ENCODE results near the gene LSM14A. TPM values are rescaled to one million over a fixed set of nuclear protein-coding genes. Genes with fewer than 3 reads are reported as not detected.

The LSM14A gene
- total RNA-seq, 5 donors from 2014 or later (not counting 1 experiment from before 2014, with no cell fraction given): 135 to 180 (median 159) TPM

DNA sequence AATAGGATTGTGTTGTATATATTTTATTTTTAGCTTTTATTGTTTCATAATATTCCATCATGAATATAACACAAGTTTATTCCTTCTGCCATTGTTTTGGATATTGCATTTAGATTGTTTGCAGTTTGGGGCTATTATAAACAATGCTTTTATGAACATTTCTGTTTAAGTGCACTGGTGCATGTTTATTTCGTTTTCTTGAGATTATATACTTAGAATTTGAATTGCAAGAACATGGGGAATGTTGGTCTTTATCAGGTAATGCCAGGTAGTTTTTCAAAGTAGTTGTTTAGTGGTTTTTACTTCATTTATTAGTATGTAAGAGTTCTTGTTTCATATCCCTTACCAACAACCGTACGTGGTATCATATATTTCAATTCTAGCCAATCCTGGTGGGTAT lies 4.3 kb downstream of the LSM14A start:
- Mint-ChIP-seq H3K9me3 (no peaks in the 10 kb centered on the region), H3K4me3 (peak overlapping the region; percentile 66 to 97 (median 96)), H3K27me3 (no peaks in the 10 kb centered on the region), H3K27ac (peak overlapping the region; percentile 27 to 81), H3K4me1 (peaks cover 77 to 82% (median 81%) of the 10 kb centered on the region in 3 donors), H3K36me3 (peaks cover 38% of the 10 kb centered on the region)
- DNase-seq: no peak
- Histone ChIP-seq H3K4me3 (ENCODE audit: control insufficient read depth in 1 of 2, extremely low read depth in 1 of 2, low read length in 1 of 2) (no peak overlapping the region), H3K27me3 (replicated peaks in 1 of 2; ENCODE audit: control insufficient read depth in 2 of 2, extremely low read depth in 1 of 2, insufficient read depth in 2 of 2, low read length in 1 of 2) (no peaks in the 10 kb centered on the region), H3K4me1 (ENCODE audit: control insufficient read depth in 1 of 2, extremely low read depth in 1 of 2, insufficient read depth in 2 of 2, low read length in 2 of 2) (peaks cover 51 to 59% of the 10 kb centered on the region in 2 experiments), H3K36me3 (ENCODE audit: control insufficient read depth in 2 of 2, extremely low read depth in 1 of 2, insufficient read depth in 1 of 2, low read length in 1 of 2) (peaks cover 0 to 16% of the 10 kb centered on the region in 2 donors), H3K27ac (ENCODE audit: low read length) (no peak overlapping the region), H3K9me3 (no peaks in the 10 kb centered on the region)
- CTCF ChIA-PET: interaction anchor here in 1 of 2 donors (0.6 kb wide), 1 partner anchor 15 kb away, joined by 3 read pairs; no protein-coding TSS in a partner anchor
- WGBS (ENCODE audit: insufficient coverage): no CpG with 5 or more reads among the region's 3 CpGs
- no peak for ATAC-seq (replicated peaks in 1 of 4)
- POLR2A ChIA-PET: interaction anchor here in 1 of 2 donors (0.6 kb wide), 2 partner anchors 41 to 835 kb away, joined by 10 to 11 read pairs; no protein-coding TSS in a partner anchor

DNA sequence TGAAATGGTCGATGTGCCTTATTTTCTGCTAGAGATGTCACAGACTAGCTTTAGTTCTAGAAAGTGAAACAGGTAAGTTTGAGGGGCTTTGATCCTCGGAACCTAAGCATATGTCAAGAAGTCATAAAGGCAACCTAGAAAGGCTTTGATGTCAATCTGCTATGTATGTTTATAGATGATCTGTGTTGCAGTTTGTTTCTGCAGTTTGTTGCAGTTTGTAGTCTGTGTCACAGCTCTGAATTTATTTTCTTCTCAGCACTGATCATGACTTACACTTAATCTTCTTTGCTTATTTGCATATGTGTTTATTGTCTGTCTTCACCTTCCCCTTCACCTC lies 5.9 kb downstream of the LSM14A start:
- peak in 3 of 4 experiments; percentile 58 to 91 (median 58) for ATAC-seq (replicated peaks in 1 of 4)
- peaks cover 0 to 16% of the 10 kb centered on the region in 2 donors for H3K36me3 ChIP-seq (ENCODE audit: control insufficient read depth in 2 of 2, extremely low read depth in 1 of 2, insufficient read depth in 1 of 2, low read length in 1 of 2)
- H3K27me3 ChIP-seq (replicated peaks in 1 of 2; ENCODE audit: control insufficient read depth in 2 of 2, extremely low read depth in 1 of 2, insufficient read depth in 2 of 2, low read length in 1 of 2): no peaks in the 10 kb centered on the region
- WGBS (ENCODE audit: insufficient coverage): 17% methylated on average over 1 of the region's 2 CpGs
- peaks cover 42% of the 10 kb centered on the region for H3K36me3 Mint-ChIP-seq
- no peaks in the 10 kb centered on the region for H3K9me3 ChIP-seq
- H3K4me1 Mint-ChIP-seq: peaks cover 89 to 93% (median 90%) of the 10 kb centered on the region in 3 donors
- DNase-seq: peak in 5 of 35 experiments; percentile 3 to 50 (median 7)
- no peaks in the 10 kb centered on the region for H3K27me3 Mint-ChIP-seq
- H3K4me3 ChIP-seq (ENCODE audit: control insufficient read depth in 1 of 2, extremely low read depth in 1 of 2, low read length in 1 of 2): no peak overlapping the region
- H3K27ac Mint-ChIP-seq: peak overlapping the region; percentile 20 to 45
- CTCF ChIA-PET: interaction anchor here (0.7 to 1.2 kb wide), 3 partner anchors 9 to 48 kb away, joined by 3 to 10 read pairs (median 8); no protein-coding TSS in a partner anchor
- peaks cover 54 to 66% of the 10 kb centered on the region in 2 experiments for H3K4me1 ChIP-seq (ENCODE audit: control insufficient read depth in 1 of 2, extremely low read depth in 1 of 2, insufficient read depth in 2 of 2, low read length in 2 of 2)
- no peaks in the 10 kb centered on the region for H3K9me3 Mint-ChIP-seq
- H3K4me3 Mint-ChIP-seq: peak overlapping the region; percentile 54 to 96 (median 59)
- POLR2A ChIA-PET: interaction anchor here in 1 of 2 donors (0.7 kb wide), 1 partner anchor 44 kb away, joined by 4 read pairs; no protein-coding TSS in a partner anchor
- H3K27ac ChIP-seq (ENCODE audit: low read length): no peak overlapping the region

DNA sequence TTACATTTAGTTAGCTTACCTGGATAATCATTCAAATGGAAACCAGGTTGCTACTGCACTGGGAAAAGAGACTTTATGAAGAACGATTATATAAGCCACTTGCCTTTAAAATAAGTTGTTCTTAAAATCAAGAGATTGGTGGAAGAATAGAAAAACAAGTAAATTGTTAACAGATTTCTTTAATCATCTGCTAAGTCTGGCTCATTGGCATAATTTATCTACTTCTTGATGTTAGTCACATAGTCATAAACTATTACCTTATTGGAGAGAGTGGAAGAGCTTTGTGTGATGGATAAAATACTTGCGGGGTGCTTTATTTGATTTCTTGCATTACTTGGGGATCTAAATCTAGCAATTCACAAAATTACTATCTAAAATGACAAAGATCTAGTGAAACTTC lies 6.8 kb downstream of the LSM14A start:
- ChIA-PET CTCF (interaction anchor here in 1 of 2 donors (1.0 to 1.2 kb wide), 2 partner anchors 13 to 47 kb away, joined by 4 to 8 read pairs; no protein-coding TSS in a partner anchor), POLR2A (interaction anchor here in 1 of 2 donors (0.7 kb wide), 1 partner anchor 45 kb away, joined by 4 read pairs; no protein-coding TSS in a partner anchor)
- Mint-ChIP-seq H3K27me3 (no peaks in the 10 kb centered on the region), H3K4me1 (peaks cover 88 to 89% (median 89%) of the 10 kb centered on the region in 3 donors), H3K9me3 (no peaks in the 10 kb centered on the region), H3K4me3 (peak overlapping the region in 2 of 3 donors; percentile 1 to 71), H3K27ac (peak overlapping the region in 1 of 2 donors; percentile 3), H3K36me3 (peaks cover 36% of the 10 kb centered on the region)
- DNase-seq (no peak), ATAC-seq (replicated peaks in 1 of 4) (no peak)
- Histone ChIP-seq H3K27me3 (replicated peaks in 1 of 2; ENCODE audit: control insufficient read depth in 2 of 2, extremely low read depth in 1 of 2, insufficient read depth in 2 of 2, low read length in 1 of 2) (no peaks in the 10 kb centered on the region), H3K4me3 (ENCODE audit: control insufficient read depth in 1 of 2, extremely low read depth in 1 of 2, low read length in 1 of 2) (no peak overlapping the region), H3K27ac (ENCODE audit: low read length) (no peak overlapping the region), H3K36me3 (ENCODE audit: control insufficient read depth in 2 of 2, extremely low read depth in 1 of 2, insufficient read depth in 1 of 2, low read length in 1 of 2) (peaks cover 0 to 16% of the 10 kb centered on the region in 2 donors), H3K9me3 (no peaks in the 10 kb centered on the region), H3K4me1 (ENCODE audit: control insufficient read depth in 1 of 2, extremely low read depth in 1 of 2, insufficient read depth in 2 of 2, low read length in 2 of 2) (peaks cover 50 to 62% of the 10 kb centered on the region in 2 experiments)
- no CpG with 5 or more reads among the region's 2 CpGs for WGBS (ENCODE audit: insufficient coverage)

DNA sequence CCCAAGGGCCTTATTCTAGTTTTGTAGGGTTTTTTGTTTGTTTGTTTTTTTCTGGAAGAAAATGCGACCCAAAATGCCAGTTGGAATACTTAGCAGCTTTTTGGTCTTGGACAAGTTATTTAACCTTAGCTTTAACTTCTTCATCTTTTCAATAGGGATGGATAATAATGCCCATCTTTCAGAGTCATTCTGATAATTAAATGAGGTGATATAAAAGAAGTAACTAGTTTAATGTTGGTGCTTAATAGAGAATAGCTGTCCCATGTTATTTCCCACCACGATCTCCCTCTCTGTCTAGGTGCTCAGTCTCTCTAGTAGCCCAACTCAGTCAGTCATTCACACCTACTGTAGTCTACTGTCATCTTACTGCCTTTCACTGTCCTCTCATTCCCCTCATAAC lies 8.0 kb downstream of the LSM14A start:
- DNase-seq (no peak), ATAC-seq (replicated peaks in 1 of 4) (no peak)
- ChIA-PET CTCF (no interaction called here), POLR2A (no interaction called here)
- peaks cover 0 to 16% of the 10 kb centered on the region in 2 donors for H3K36me3 ChIP-seq (ENCODE audit: control insufficient read depth in 2 of 2, extremely low read depth in 1 of 2, insufficient read depth in 1 of 2, low read length in 1 of 2)
- no peaks in the 10 kb centered on the region for H3K9me3 ChIP-seq
- H3K4me1 ChIP-seq (ENCODE audit: control insufficient read depth in 1 of 2, extremely low read depth in 1 of 2, insufficient read depth in 2 of 2, low read length in 2 of 2): peaks cover 50 to 55% of the 10 kb centered on the region in 2 experiments
- H3K27me3 Mint-ChIP-seq: no peaks in the 10 kb centered on the region
- no peak overlapping the region for H3K27ac ChIP-seq (ENCODE audit: low read length)
- no peaks in the 10 kb centered on the region for H3K27me3 ChIP-seq (replicated peaks in 1 of 2; ENCODE audit: control insufficient read depth in 2 of 2, extremely low read depth in 1 of 2, insufficient read depth in 2 of 2, low read length in 1 of 2)
- peak overlapping the region; percentile 4 to 71 (median 28) for H3K4me3 Mint-ChIP-seq
- H3K4me3 ChIP-seq (ENCODE audit: control insufficient read depth in 1 of 2, extremely low read depth in 1 of 2, low read length in 1 of 2): no peak overlapping the region
- peaks cover 33% of the 10 kb centered on the region for H3K36me3 Mint-ChIP-seq
- H3K4me1 Mint-ChIP-seq: peaks cover 89 to 92% (median 91%) of the 10 kb centered on the region in 3 donors
- H3K27ac Mint-ChIP-seq: no peak overlapping the region
- 100% methylated on average over 1 of the region's 2 CpGs for WGBS (ENCODE audit: insufficient coverage)
- H3K9me3 Mint-ChIP-seq: no peaks in the 10 kb centered on the region

DNA sequence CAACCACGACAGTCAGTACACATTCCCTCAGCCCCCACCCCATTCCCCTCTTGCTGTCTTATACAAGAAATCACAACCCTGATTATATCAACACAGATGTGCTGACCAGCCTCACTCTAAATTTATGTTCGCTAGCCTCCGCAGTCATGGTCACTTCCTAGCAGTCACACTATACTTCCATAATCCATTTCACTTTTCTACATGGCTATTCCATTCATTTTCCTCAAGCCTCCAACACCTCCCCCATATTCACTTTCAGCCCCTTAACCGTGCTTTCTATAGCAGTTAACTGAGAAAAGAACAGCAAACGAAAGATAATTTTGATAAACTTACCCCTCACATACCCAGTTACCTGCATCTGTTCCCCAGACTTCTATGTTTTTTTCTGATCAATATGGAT lies 8.4 kb downstream of the LSM14A start:
- Histone ChIP-seq H3K36me3 (ENCODE audit: control insufficient read depth in 2 of 2, extremely low read depth in 1 of 2, insufficient read depth in 1 of 2, low read length in 1 of 2) (peaks cover 0 to 16% of the 10 kb centered on the region in 2 donors), H3K4me1 (ENCODE audit: control insufficient read depth in 1 of 2, extremely low read depth in 1 of 2, insufficient read depth in 2 of 2, low read length in 2 of 2) (peaks cover 48 to 57% of the 10 kb centered on the region in 2 experiments), H3K27ac (ENCODE audit: low read length) (no peak overlapping the region), H3K4me3 (ENCODE audit: control insufficient read depth in 1 of 2, extremely low read depth in 1 of 2, low read length in 1 of 2) (no peak overlapping the region), H3K27me3 (replicated peaks in 1 of 2; ENCODE audit: control insufficient read depth in 2 of 2, extremely low read depth in 1 of 2, insufficient read depth in 2 of 2, low read length in 1 of 2) (no peaks in the 10 kb centered on the region), H3K9me3 (no peaks in the 10 kb centered on the region)
- WGBS (ENCODE audit: insufficient coverage): 95% methylated on average over 4 of the region's 5 CpGs
- CTCF ChIA-PET: no interaction called here
- Mint-ChIP-seq H3K9me3 (no peaks in the 10 kb centered on the region), H3K4me1 (peaks cover 89 to 94% (median 91%) of the 10 kb centered on the region in 3 donors), H3K36me3 (peaks cover 33% of the 10 kb centered on the region), H3K27ac (no peak overlapping the region), H3K4me3 (peak overlapping the region in 1 of 3 donors; percentile 71), H3K27me3 (no peaks in the 10 kb centered on the region)
- no peak for DNase-seq
- POLR2A ChIA-PET: no interaction called here
- no peak for ATAC-seq (replicated peaks in 1 of 4)

DNA sequence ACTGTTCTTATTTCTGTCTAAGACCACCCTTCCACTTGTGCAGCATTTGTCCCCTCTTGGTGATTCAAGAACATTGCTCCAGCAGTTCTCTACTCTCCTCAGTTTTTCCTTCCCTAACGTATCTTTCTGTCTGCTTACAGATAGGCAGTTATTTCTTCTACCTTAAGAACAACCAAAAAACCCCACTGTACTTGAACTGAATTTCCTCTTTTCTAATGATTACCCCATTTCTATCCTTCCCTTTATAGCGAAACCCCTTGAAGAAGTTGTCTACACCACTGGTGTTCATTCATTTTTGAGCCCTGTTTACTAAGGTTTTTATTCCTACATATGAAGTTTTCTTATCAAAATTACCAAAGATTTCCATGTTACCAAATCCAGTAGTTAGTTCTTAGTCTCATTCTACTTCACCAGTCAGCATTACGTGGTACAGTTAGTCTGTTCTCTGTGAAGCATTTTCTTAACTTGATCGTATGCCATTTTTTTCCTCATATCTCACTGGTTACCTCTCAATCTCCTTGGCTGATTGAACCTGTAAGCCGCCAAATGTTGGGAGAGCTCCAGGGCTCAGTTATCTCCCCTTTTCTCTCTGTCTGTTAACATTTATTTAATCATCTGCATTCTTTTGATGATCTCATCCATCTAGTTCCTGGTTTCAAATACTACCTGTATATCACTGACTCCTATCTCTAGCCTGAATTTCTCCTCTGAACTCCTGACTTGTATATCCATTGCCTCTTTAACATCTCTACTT lies 9.0 kb downstream of the LSM14A start:
- WGBS (ENCODE audit: insufficient coverage): 89% methylated on average over 3 of the region's 5 CpGs
- ChIA-PET CTCF (no interaction called here), POLR2A (interaction anchor here in 1 of 2 donors (0.6 kb wide), 1 partner anchor 24 kb away, joined by 3 read pairs; no protein-coding TSS in a partner anchor)
- H3K4me3 Mint-ChIP-seq: peak overlapping the region; percentile 4 to 71 (median 15)
- peaks cover 0 to 16% of the 10 kb centered on the region in 2 donors for H3K36me3 ChIP-seq (ENCODE audit: control insufficient read depth in 2 of 2, extremely low read depth in 1 of 2, insufficient read depth in 1 of 2, low read length in 1 of 2)
- no peaks in the 10 kb centered on the region for H3K27me3 Mint-ChIP-seq
- H3K27ac Mint-ChIP-seq: peak overlapping the region; percentile 23 to 43
- peaks cover 45 to 57% of the 10 kb centered on the region in 2 experiments for H3K4me1 ChIP-seq (ENCODE audit: control insufficient read depth in 1 of 2, extremely low read depth in 1 of 2, insufficient read depth in 2 of 2, low read length in 2 of 2)
- H3K9me3 Mint-ChIP-seq: no peaks in the 10 kb centered on the region
- H3K27me3 ChIP-seq (replicated peaks in 1 of 2; ENCODE audit: control insufficient read depth in 2 of 2, extremely low read depth in 1 of 2, insufficient read depth in 2 of 2, low read length in 1 of 2): no peaks in the 10 kb centered on the region
- no peak for ATAC-seq (replicated peaks in 1 of 4)
- peaks cover 37% of the 10 kb centered on the region for H3K36me3 Mint-ChIP-seq
- H3K4me3 ChIP-seq (ENCODE audit: control insufficient read depth in 1 of 2, extremely low read depth in 1 of 2, low read length in 1 of 2): no peak overlapping the region
- no peak for DNase-seq
- H3K27ac ChIP-seq (ENCODE audit: low read length): no peak overlapping the region
- peaks cover 89 to 94% (median 91%) of the 10 kb centered on the region in 3 donors for H3K4me1 Mint-ChIP-seq
- H3K9me3 ChIP-seq: no peaks in the 10 kb centered on the region
